GM10248 (cell line): ENCODE results near the gene CELF4.

Experiments used
- CTCF ChIA-PET: fragments of 300-600 bp; sonication (Branson Sonifier 250); formaldehyde crosslinking; extraction: SDS; loops from one replicate; lab custom pipeline; 2021; ENCODE audit warnings: antibody characterized with exemption; lab: Yijun Ruan, JAX
- POLR2A ChIA-PET: fragments of 350-650 bp; sonication (Branson Sonifier 250); formaldehyde crosslinking; extraction: SDS; loops from one replicate; lab custom pipeline; 2020; ENCODE audit warnings: antibody characterized with exemption; lab: Yijun Ruan, JAX
- DNase-seq: peaks from one replicate; pipeline ENCODE4 v3.0.0; 2012; ENCODE audit errors: extremely low spot score
- TF ChIP-seq, protein P1 (sequence below): IDR thresholded peaks from 2 replicates; pipeline ENCODE4 v1.5.1; 2012; ENCODE audit warnings: mild to moderate bottlenecking, low read depth; ENCODE audit errors: extremely low read depth, missing control alignments, control extremely low read depth

The CELF4 gene

GRCh38 chr18:37452015-37452414 is 113.6 kb downstream of the CELF4 start:
- CTCF ChIA-PET, result no interaction called here
- no peak for DNase-seq
- TF ChIP-seq, protein P1, sequence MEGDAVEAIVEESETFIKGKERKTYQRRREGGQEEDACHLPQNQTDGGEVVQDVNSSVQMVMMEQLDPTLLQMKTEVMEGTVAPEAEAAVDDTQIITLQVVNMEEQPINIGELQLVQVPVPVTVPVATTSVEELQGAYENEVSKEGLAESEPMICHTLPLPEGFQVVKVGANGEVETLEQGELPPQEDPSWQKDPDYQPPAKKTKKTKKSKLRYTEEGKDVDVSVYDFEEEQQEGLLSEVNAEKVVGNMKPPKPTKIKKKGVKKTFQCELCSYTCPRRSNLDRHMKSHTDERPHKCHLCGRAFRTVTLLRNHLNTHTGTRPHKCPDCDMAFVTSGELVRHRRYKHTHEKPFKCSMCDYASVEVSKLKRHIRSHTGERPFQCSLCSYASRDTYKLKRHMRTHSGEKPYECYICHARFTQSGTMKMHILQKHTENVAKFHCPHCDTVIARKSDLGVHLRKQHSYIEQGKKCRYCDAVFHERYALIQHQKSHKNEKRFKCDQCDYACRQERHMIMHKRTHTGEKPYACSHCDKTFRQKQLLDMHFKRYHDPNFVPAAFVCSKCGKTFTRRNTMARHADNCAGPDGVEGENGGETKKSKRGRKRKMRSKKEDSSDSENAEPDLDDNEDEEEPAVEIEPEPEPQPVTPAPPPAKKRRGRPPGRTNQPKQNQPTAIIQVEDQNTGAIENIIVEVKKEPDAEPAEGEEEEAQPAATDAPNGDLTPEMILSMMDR, result no peak
- POLR2A ChIA-PET, result no interaction called here

- CTCF ChIA-PET, result no interaction called here
- TF ChIP-seq, protein P1, result no peak
- no peak for DNase-seq
- POLR2A ChIA-PET, result no interaction called here
These were observed 114.3 kb downstream of the CELF4 start for GRCh38 chr18:37451239-37451825.

- CTCF ChIA-PET, result no interaction called here
These were observed 115.0 kb downstream of the CELF4 start for GRCh38 chr18:37450434-37451132.

DNA sequence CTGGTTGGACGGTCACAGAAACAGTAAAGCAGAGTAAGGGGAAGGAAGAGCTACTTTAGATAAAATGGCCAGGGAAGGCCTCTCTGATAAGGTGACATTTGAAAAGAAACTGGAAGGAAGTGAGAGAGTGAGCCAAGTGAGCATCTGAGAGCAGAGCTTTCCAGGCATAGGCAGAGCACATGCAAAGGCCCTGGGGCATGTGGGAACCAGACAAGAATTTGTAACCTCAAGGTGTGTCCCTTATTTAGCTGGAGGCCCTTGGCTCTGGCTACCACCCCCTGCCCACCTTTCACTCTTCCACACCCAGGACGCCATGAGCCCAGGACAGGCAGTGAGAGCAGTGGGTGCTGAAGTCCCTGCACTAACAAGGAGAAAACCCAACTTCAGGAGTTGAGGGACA is 116.0 kb downstream of the CELF4 start:
- TF ChIP-seq, protein P1, result no peak
- ChIA-PET POLR2A (no interaction called here), CTCF (interaction anchor here (1.3 kb wide), 1 partner anchor 64 kb away, joined by 3 read pairs; no protein-coding TSS in a partner anchor)
- DNase-seq, result no peak

More at GRCh38 chr18:37450434-37451132, 115.0 kb downstream of the CELF4 start:
- POLR2A ChIA-PET, result no interaction called here
- TF ChIP-seq, protein P1, result no peak
- DNase-seq, result no peak

GRCh38 chr18:37448946-37449345 is 116.7 kb downstream of the CELF4 start:
- CTCF ChIA-PET, result interaction anchor here (1.3 kb wide), 1 partner anchor 63 kb away, joined by 3 read pairs; no protein-coding TSS in a partner anchor

More at GRCh38 chr18:37448946-37449345, 116.7 kb downstream of the CELF4 start:
- TF ChIP-seq, protein P1, result no peak
- POLR2A ChIA-PET, result no interaction called here
- no peak for DNase-seq
